Left ventricle myocardium inferior (tissue), 1 donor: ENCODE data around the gene METTL25. TPM values are rescaled to one million over a fixed set of nuclear protein-coding genes. Genes with fewer than 3 reads are reported as not detected.

Experiments used
- DNase-seq: peaks from one replicate; pipeline ENCODE4 v3.0.0-alpha.2; 2020
- H3K27ac ChIP-seq: fragments of 200-600 bp; replicated peaks from 2 replicates; pipeline ENCODE4 v1.8.0; 2021
- H3K27me3 ChIP-seq: fragments of 200-600 bp; 2 replicates; pipeline ENCODE4 v1.8.0; 2021; ENCODE audit warnings: low read depth
- H3K36me3 ChIP-seq: fragments of 200-600 bp; 2 replicates; pipeline ENCODE4 v1.8.0; 2021
- H3K4me1 ChIP-seq: fragments of 200-600 bp; 2 replicates; pipeline ENCODE4 v1.8.0; 2021
- H3K4me3 ChIP-seq: fragments of 200-600 bp; 2 replicates; pipeline ENCODE4 v1.8.0; 2021; ENCODE audit warnings: mild to moderate bottlenecking, moderate library complexity
- H3K9me3 ChIP-seq: fragments of 200-600 bp; replicated peaks from 2 replicates; pipeline ENCODE4 v1.8.0; 2021
- CTCF ChIP-seq: fragments of 200-600 bp; IDR thresholded peaks from 2 replicates; pipeline ENCODE4 v1.8.0; 2021; ENCODE audit warnings: antibody characterized with exemption, mild to moderate bottlenecking, borderline replicate concordance
- intact Hi-C: fragments of 100-400 bp; cut with micrococcal nuclease; formaldehyde crosslinking; loops from one replicate; pipeline ENCODE4 v1.11.0; 2022
- total RNA-seq: library from RNA; stranded (reverse); fragmentation: NEBNext Ultra II Directional; extraction: Animal tissue kit (Norgen Biotek cat#: 25700); gene quantifications from one replicate; pipeline ENCODE4 v1.2.1, GENCODE V29; 2021
- donor health status: DM: no; HTN: yes; CAD: no; lungs with severe emphysema.

METTL25 gene
- total RNA-seq, 1 donor from 2014 or later, result 15.8 TPM

- H3K36me3 ChIP-seq, result peaks cover 11% of the 10 kb centered on the region
- intact Hi-C loops, result no loop called here
- H3K27me3 ChIP-seq, result no peaks in the 10 kb centered on the region
- no peak for TF ChIP-seq CTCF
- no peak overlapping the region for H3K27ac ChIP-seq
- no peak for DNase-seq
- H3K4me1 ChIP-seq, result peaks cover 36% of the 10 kb centered on the region
- H3K4me3 ChIP-seq, result no peak overlapping the region
- no peaks in the 10 kb centered on the region for H3K9me3 ChIP-seq
Observed at GRCh38 chr12:82366197-82366596, 7.9 kb downstream of the METTL25 start.

GRCh38 chr12:82375201-82375600, 16.9 kb downstream of the METTL25 start:
- Histone ChIP-seq H3K4me3 (no peak overlapping the region), H3K9me3 (peaks cover 24% of the 10 kb centered on the region), H3K27me3 (no peaks in the 10 kb centered on the region), H3K4me1 (no peaks in the 10 kb centered on the region), H3K27ac (no peak overlapping the region), H3K36me3 (peaks cover 35% of the 10 kb centered on the region)
- no peak for DNase-seq
- no peak for TF ChIP-seq CTCF
- intact Hi-C loops, result no loop called here

- intact Hi-C loops, result no loop called here
Observed at GRCh38 chr12:82378997-82379396, 20.7 kb downstream of the METTL25 start.

GRCh38 chr12:82383930-82384552, 25.7 kb downstream of the METTL25 start:
- Histone ChIP-seq H3K27me3 (no peaks in the 10 kb centered on the region), H3K9me3 (no peaks in the 10 kb centered on the region), H3K4me3 (no peak overlapping the region), H3K4me1 (peaks cover 16% of the 10 kb centered on the region), H3K36me3 (peaks cover 10% of the 10 kb centered on the region), H3K27ac (no peak overlapping the region)
- TF ChIP-seq CTCF, result peak; percentile 49
- intact Hi-C loops, result no loop called here
- no peak for DNase-seq

More at GRCh38 chr12:82378997-82379396, 20.7 kb downstream of the METTL25 start:
- Histone ChIP-seq H3K4me1 (peaks cover 3% of the 10 kb centered on the region), H3K4me3 (no peak overlapping the region), H3K9me3 (peaks cover 16% of the 10 kb centered on the region), H3K27me3 (no peaks in the 10 kb centered on the region), H3K27ac (no peak overlapping the region), H3K36me3 (peaks cover 19% of the 10 kb centered on the region)
- DNase-seq, result no peak
- no peak for TF ChIP-seq CTCF

- Histone ChIP-seq H3K36me3 (peaks cover 45% of the 10 kb centered on the region), H3K27ac (no peak overlapping the region), H3K9me3 (peaks cover 8% of the 10 kb centered on the region), H3K4me1 (no peaks in the 10 kb centered on the region), H3K4me3 (no peak overlapping the region), H3K27me3 (no peaks in the 10 kb centered on the region)
- DNase-seq, result no peak
- intact Hi-C loops, result no loop called here
- no peak for TF ChIP-seq CTCF
Observed at GRCh38 chr12:82398879-82399278, 40.5 kb downstream of the METTL25 start.

- peaks cover 31% of the 10 kb centered on the region for H3K36me3 ChIP-seq
- no peak for TF ChIP-seq CTCF
- intact Hi-C loops, result no loop called here
- H3K27me3 ChIP-seq, result no peaks in the 10 kb centered on the region
- H3K27ac ChIP-seq, result no peak overlapping the region
- H3K4me1 ChIP-seq, result no peaks in the 10 kb centered on the region
- H3K9me3 ChIP-seq, result peaks cover 8% of the 10 kb centered on the region
- no peak overlapping the region for H3K4me3 ChIP-seq
- DNase-seq, result no peak
Observed at GRCh38 chr12:82400819-82401218, 42.5 kb downstream of the METTL25 start.
